Measurements from ENCODE around the gene ZNF165. TPM values are rescaled to one million over a fixed set of nuclear protein-coding genes. Genes with fewer than 3 reads are reported as not detected.

ZNF165 gene
- total and polyA plus RNA-seq, 2 of the 13 experiments (the other 11 are each of a cell fraction or from before 2014, with no cell fraction given), result 0.58 to 8.6 TPM

- no peak for TF ChIP-seq MLXIP (CRISPR knock-in tag; IDR thresholded peaks at IDR 0.05; ENCODE audit: borderline replicate concordance)
- no peak for TF ChIP-seq ZNF652 (CRISPR knock-in tag; IDR thresholded peaks at IDR 0.05; ENCODE audit: borderline replicate concordance, low read depth)
- no peak for TF ChIP-seq ZNF83 (CRISPR knock-in tag; IDR thresholded peaks at IDR 0.05; ENCODE audit: borderline replicate concordance)
- no peak for TF ChIP-seq ZNF772 (CRISPR knock-in tag; IDR thresholded peaks at IDR 0.05)
- no peak for TF ChIP-seq ADNP (CRISPR knock-in tag; IDR thresholded peaks at IDR 0.05)
- no peak for TF ChIP-seq HNRNPK (IDR thresholded peaks at IDR 0.05; ENCODE audit: low read depth, low read length, poor library complexity, severe bottlenecking)
- TF ChIP-seq ZNF737 (CRISPR knock-in tag; IDR thresholded peaks at IDR 0.05; ENCODE audit: borderline replicate concordance), result no peak
- TF ChIP-seq NR2C2 (CRISPR knock-in tag; IDR thresholded peaks at IDR 0.05; ENCODE audit: borderline replicate concordance), result no peak
- no peak for TF ChIP-seq ZNF614 (CRISPR knock-in tag; IDR thresholded peaks at IDR 0.05; ENCODE audit: borderline replicate concordance)
- peak; percentile 56 for TF ChIP-seq ZNF770 (CRISPR knock-in tag; IDR thresholded peaks at IDR 0.05)
- no peak for TF ChIP-seq CEBPG (CRISPR knock-in tag; IDR thresholded peaks at IDR 0.05)
- TF ChIP-seq POLR2G (IDR thresholded peaks at IDR 0.05; ENCODE audit: low read depth, low read length), result no peak
- no peak for TF ChIP-seq U2AF2 (IDR thresholded peaks at IDR 0.05; ENCODE audit: low read depth, low read length)
- TF ChIP-seq ATF7 (IDR thresholded peaks at IDR 0.05), result no peak
- no peak for TF ChIP-seq ATF7 (CRISPR knock-in tag; IDR thresholded peaks at IDR 0.05)
- no peak for TF ChIP-seq JUNB (CRISPR knock-in tag; IDR thresholded peaks at IDR 0.05; ENCODE audit: borderline replicate concordance)
- TF ChIP-seq ZNF609 (CRISPR knock-in tag; IDR thresholded peaks at IDR 0.05; ENCODE audit: borderline replicate concordance), result no peak
- TF ChIP-seq CEBPB (IDR thresholded peaks at IDR 0.05; ENCODE audit: borderline replicate concordance, low read depth, low read length), result peak; percentile 49; the same call in 1 of the 2 replicates
Observed at GRCh38 chr6:28078836-28079235, 1.5 kb upstream of the ZNF165 start (continued).

Data from HepG2 (cell line).